IPS-15b (cell line): ENCODE results near the gene HIGD1B.

Experiments
- H3K27me3 ChIP-seq: one replicate; pipeline ENCODE4 v1.6.1; 2013; ENCODE audit warnings: low read length; ENCODE audit not compliant: control insufficient read depth, insufficient read depth
- H3K36me3 ChIP-seq: one replicate; pipeline ENCODE4 v1.6.1; 2013; ENCODE audit warnings: low read length; ENCODE audit not compliant: control insufficient read depth, insufficient read depth
- H3K4me1 ChIP-seq: one replicate; pipeline ENCODE4 v1.6.1; 2013; ENCODE audit warnings: mild to moderate bottlenecking, low read length; ENCODE audit not compliant: control insufficient read depth, insufficient read depth
- H3K4me3 ChIP-seq: one replicate; pipeline ENCODE4 v1.5.1; 2013; ENCODE audit warnings: low read depth, low read length
- H3K9ac ChIP-seq: one replicate; pipeline ENCODE4 v1.6.1; 2013; ENCODE audit warnings: low read depth, mild to moderate bottlenecking, low read length
- H3K9me3 ChIP-seq: one replicate; pipeline ENCODE4 v1.6.1; 2013; ENCODE audit warnings: mild to moderate bottlenecking, low read length; ENCODE audit not compliant: control insufficient read depth, insufficient read depth

Gene HIGD1B

DNA sequence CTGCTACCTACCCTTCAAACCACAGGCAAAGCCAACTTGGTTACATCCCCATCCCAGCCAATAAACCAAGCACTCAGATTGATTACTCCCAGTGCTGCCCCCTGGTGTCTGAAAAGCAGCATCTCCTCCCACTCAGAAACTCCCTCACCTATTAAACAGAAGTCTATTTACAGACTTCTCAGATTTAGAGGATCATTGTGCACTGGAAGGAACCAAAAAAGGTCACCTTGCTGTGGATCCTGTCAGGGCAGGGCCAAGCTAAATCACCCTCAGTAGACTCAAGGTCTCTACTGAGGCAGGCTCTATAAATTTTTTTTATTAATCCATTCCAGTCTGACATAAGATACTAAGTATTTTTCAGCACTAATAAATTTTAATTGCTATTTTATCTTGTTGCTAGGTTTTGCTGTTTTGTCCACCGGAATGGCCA lies 17.6 kb downstream of the HIGD1B start:
- Histone ChIP-seq H3K4me1 (no peaks in the 10 kb centered on the region), H3K9ac (no peak overlapping the region), H3K36me3 (peaks cover 59% of the 10 kb centered on the region), H3K9me3 (no peaks in the 10 kb centered on the region), H3K27me3 (no peaks in the 10 kb centered on the region), H3K4me3 (no peak overlapping the region)

DNA sequence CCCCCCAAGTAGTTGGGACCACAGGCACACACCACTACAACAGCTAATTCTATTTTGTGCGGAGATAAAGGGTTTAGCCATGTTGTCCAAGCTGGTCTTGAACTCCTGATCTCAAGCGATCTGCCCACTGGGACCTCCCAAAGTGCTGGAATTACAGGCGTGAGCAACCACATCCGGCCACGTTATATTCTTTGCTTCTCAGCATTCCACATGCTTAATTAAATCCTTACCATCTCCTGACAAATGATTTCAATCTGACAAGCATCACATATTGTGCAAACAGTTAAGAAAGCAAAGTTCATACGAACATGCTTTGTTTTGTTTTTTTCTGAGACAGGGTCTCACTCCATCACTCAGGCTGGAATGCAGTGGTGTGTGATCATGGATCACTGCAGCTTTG lies 18.2 kb downstream of the HIGD1B start:
- Histone ChIP-seq H3K4me3 (no peak overlapping the region), H3K4me1 (no peaks in the 10 kb centered on the region), H3K27me3 (no peaks in the 10 kb centered on the region), H3K9me3 (no peaks in the 10 kb centered on the region), H3K36me3 (peaks cover 52% of the 10 kb centered on the region), H3K9ac (no peak overlapping the region)

DNA sequence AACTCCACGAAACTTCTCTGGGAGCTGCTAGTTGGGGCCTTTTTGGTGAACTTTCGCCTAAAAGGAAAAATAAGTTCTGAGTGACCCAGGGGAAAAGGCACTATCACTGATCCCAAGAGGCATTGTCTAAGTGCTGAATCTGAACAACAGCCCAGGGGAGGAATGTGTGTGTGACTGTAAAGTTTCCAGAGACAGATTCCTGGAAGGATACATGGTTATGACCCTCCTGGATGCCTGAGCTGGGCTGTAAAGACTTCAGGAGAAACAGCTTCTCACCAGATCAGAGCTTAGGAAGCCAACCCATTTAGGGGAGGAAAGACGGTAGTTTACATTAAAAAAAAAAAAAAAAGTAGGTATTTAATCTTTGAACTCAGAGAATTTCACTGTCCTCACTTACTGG lies 20.2 kb downstream of the HIGD1B start:
- H3K9ac ChIP-seq, result no peak overlapping the region
- H3K27me3 ChIP-seq, result no peaks in the 10 kb centered on the region
- H3K4me3 ChIP-seq, result no peak overlapping the region
- H3K36me3 ChIP-seq, result peaks cover 51% of the 10 kb centered on the region
- no peaks in the 10 kb centered on the region for H3K4me1 ChIP-seq
- no peaks in the 10 kb centered on the region for H3K9me3 ChIP-seq

DNA sequence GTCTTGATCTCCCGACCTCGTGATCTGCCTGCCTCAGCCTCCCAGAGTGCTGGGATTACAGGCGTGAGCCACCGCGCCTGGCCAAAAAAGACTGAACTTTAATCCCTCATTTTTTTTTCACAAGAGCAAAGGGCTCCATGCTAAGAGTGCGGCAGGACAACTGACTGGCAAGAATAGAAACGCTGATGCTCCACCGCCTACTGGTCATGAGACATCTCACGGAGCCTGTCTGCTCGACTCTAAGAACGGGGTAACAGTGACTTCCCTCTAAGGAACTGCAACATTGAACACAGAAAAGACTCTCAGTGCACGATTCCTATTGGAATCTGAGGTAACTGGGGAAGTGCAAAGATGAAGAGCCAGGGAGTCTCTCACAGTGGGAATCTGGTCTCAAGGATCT lies 23.9 kb downstream of the HIGD1B start:
- Histone ChIP-seq H3K36me3 (peaks cover 39% of the 10 kb centered on the region), H3K9me3 (no peaks in the 10 kb centered on the region), H3K4me3 (no peak overlapping the region), H3K4me1 (no peaks in the 10 kb centered on the region), H3K27me3 (no peaks in the 10 kb centered on the region), H3K9ac (no peak overlapping the region)

DNA sequence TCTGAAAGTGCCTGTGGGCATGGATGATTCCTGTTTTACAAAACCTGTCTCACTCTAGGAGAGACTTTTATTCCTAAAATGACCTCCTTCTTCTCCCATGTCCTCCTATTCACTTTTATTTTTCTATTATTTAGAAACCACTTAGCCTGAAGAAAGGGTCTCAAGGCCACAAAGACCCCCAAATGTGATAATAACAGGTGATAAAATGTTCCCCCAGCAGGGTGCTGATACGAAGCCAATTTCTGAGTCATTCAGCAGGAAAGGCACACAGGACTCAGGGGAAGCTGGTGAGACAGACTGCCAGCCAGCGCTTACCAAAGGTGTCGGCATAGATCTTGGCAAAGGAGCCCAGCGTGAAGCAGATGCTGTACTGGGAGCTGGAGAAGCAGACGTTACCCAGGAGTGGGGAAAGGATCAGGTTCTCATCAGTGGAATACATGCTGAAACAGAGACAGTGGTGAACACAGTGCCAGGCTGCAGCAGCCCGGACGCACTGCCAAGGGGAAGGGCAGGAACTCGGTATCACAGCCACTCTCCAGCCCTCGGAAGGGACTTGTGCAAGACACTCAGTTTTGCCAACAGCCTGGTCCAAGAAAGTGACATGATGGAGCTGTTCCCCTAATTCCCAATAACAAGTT lies 24.6 kb downstream of the HIGD1B start:
- H3K36me3 ChIP-seq, result peaks cover 43% of the 10 kb centered on the region
- no peaks in the 10 kb centered on the region for H3K27me3 ChIP-seq
- no peak overlapping the region for H3K4me3 ChIP-seq
- no peak overlapping the region for H3K9ac ChIP-seq
- H3K9me3 ChIP-seq, result no peaks in the 10 kb centered on the region
- no peaks in the 10 kb centered on the region for H3K4me1 ChIP-seq

DNA sequence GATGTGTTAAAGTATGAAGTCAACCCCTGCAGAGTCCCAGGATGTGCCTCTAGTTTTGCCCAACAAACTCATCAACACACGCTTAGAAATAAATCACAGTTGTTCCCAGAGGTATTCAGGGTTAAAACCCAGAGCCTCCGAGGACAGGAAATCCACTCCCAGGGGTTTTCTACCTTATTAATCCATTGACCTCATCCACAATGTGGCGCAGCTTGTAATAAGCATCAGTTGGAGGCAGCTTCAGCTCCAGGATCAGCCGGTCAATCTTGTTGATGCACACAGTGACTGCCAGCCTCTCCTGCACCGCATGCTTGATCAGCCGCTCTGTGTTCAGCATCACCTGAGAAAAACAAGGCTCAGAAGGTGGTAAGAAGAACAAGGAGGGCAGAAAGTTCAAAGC lies 28.1 kb downstream of the HIGD1B start:
- Histone ChIP-seq H3K4me3 (no peak overlapping the region), H3K27me3 (no peaks in the 10 kb centered on the region), H3K9me3 (no peaks in the 10 kb centered on the region), H3K36me3 (peaks cover 35% of the 10 kb centered on the region), H3K9ac (no peak overlapping the region), H3K4me1 (no peaks in the 10 kb centered on the region)

DNA sequence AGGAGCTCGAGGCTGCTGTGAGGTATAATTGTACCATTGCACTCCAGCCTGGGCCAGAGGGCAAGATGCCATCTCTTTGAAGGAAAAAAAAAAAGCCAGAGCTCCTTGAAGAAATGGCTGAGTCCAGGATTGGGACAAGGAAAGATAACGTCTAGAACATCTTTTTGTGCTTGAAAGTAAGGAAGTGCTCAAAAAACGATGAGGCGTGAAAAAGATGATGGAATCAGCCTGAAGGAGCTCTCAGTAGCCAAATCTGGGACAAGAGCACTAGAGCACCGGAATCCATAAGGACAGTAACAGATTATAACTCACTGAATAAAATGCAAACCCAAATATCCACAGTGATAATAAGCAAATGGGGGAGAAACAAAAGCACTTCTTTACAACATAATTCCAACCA lies 29.4 kb downstream of the HIGD1B start:
- H3K36me3 ChIP-seq, result peaks cover 37% of the 10 kb centered on the region
- H3K27me3 ChIP-seq, result no peaks in the 10 kb centered on the region
- H3K4me1 ChIP-seq, result no peaks in the 10 kb centered on the region
- no peak overlapping the region for H3K4me3 ChIP-seq
- no peak overlapping the region for H3K9ac ChIP-seq
- no peaks in the 10 kb centered on the region for H3K9me3 ChIP-seq

DNA sequence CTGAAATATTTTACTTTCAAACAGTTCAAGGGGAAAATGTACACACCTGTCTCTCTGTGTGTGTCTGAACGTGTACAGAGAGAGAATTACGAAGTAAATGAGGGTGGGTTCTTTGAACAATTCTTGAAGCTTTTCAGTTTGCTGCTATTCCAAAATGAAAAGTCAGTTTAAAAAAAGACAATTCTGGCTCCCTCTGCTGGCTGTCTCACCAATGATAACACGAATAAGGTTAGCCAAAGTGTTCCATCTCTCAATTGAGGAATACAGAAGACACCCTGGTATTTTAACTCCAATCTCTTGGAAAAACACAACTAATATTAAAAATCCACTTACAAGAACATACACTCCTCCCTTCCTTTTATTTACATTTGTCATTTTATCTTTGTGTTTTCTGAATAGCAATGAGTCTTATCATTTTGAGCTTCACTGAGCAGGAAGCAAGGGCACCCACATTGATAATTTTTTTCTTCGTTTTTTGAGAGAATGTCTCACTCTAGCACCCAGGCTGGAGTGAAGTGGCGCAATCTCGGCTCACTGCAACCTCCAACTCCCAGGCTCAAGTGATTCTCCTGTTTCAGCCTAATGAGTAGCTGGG lies 31.0 kb downstream of the HIGD1B start:
- Histone ChIP-seq H3K4me1 (no peaks in the 10 kb centered on the region), H3K27me3 (no peaks in the 10 kb centered on the region), H3K4me3 (no peak overlapping the region), H3K9me3 (no peaks in the 10 kb centered on the region), H3K9ac (no peak overlapping the region), H3K36me3 (peaks cover 41% of the 10 kb centered on the region)

DNA sequence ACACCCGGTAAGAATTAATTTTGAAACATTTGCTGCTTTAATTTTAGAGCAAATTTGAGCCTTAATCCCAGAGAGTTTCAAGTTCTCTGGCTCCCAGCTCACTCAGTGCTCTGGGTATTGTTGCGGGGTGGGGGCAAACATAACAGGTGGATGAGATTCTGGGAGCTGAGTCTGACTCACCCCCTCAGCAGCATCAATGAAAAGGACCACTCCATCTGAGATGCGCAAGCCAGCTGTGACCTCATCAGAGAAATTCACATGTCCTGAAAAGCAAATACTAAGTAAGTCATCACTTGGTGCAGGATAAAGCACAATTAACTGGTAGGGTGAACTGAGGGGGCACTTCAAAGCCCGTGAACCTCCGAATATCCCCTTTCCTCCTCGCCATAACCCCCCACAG lies 31.7 kb downstream of the HIGD1B start:
- no peaks in the 10 kb centered on the region for H3K4me1 ChIP-seq
- peaks cover 44% of the 10 kb centered on the region for H3K36me3 ChIP-seq
- no peak overlapping the region for H3K4me3 ChIP-seq
- no peak overlapping the region for H3K9ac ChIP-seq
- no peaks in the 10 kb centered on the region for H3K27me3 ChIP-seq
- no peaks in the 10 kb centered on the region for H3K9me3 ChIP-seq

DNA sequence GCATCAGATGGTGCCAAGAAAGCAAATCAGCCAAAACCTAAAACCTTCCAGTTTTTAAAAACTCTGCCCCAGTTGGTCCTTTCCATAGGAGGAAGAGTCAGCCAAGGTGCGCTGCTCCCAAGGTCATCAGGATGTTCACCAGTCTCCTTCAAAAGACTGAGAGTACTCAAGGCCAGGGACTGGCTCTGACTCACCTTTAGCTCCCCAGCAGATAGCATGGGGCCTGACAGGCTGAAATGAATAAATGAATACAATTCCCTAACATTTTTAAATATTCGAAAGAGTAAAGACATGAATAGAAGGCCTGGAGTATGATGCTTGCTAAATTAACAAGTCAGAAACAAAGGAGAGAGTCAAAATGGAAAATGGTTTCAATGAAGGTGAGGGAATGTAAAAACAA lies 32.4 kb downstream of the HIGD1B start:
- H3K36me3 ChIP-seq, result peaks cover 45% of the 10 kb centered on the region
- H3K4me1 ChIP-seq, result no peaks in the 10 kb centered on the region
- no peak overlapping the region for H3K9ac ChIP-seq
- no peak overlapping the region for H3K4me3 ChIP-seq
- no peaks in the 10 kb centered on the region for H3K9me3 ChIP-seq
- no peaks in the 10 kb centered on the region for H3K27me3 ChIP-seq

DNA sequence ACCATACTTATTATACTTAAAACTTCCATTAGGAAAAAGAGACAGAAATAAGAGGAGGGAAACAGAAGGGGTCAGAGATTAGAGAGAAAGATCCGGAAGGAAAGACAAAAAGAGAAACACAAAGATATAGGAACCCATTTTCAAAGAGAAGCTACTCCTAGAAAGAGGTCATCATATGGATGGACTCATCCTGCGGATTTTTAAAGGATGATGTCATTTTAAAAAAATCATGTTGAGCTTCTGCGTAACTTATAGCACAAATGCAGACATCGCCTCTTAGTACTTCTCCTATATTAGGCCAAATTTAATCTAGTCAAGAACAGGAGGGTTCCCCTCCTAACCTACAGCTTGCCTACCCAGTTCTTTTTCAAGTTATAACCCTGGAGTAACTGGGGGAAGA lies 33.5 kb downstream of the HIGD1B start:
- Histone ChIP-seq H3K27me3 (no peaks in the 10 kb centered on the region), H3K36me3 (peaks cover 41% of the 10 kb centered on the region), H3K4me1 (no peaks in the 10 kb centered on the region), H3K9ac (no peak overlapping the region), H3K9me3 (no peaks in the 10 kb centered on the region), H3K4me3 (no peak overlapping the region)

DNA sequence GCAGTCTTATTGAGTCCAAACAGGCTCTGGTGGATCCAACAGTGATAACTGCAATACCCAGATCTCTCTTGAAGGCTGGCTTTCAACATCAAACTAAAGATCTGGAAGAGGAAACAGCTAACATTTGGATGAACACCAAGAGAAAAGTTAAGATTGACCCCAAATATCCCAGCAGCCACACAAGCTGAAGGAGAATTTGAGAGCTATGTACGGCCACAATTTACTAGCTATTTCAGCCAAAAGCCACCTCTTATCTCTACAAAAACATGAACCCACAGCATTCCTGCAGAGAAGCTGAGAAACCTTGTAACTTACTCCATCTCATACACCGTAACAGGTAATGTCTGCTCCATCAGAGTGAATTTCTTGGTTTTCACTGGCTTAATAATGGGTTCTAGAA lies 37.3 kb downstream of the HIGD1B start:
- Histone ChIP-seq H3K4me3 (no peak overlapping the region), H3K27me3 (no peaks in the 10 kb centered on the region), H3K36me3 (peaks cover 38% of the 10 kb centered on the region), H3K9me3 (no peaks in the 10 kb centered on the region), H3K4me1 (no peaks in the 10 kb centered on the region), H3K9ac (no peak overlapping the region)
